ENCODE measurements around the gene ABCA4.
A peak's percentile ranks its signal among the peaks of the same experiment; 100 is the strongest.

ABCA4 gene

DNA sequence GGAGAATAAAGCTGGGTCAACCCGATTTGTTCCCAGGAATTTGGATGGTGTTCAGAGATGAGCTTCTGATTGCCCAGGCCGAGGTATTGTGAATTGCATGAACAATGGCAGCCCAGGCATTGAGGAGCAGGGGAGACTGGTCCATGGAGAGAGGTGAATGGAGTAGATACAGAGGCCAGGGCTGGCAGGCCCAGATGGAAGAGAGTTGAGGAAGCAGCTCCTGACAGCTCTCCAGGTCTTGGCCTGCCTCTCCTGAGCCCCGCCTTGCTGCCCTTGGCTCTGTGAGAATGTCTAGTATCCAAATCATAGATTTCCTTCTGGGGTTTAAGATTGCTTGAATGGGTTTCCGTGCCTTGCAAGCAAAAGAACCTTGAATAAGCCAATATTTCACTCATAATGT, 11.5 kb downstream of the ABCA4 start:
- H3K79me1 ChIP-seq (ENCODE audit: low read length) = peaks cover 67% of the 10 kb centered on the region
- H2AK5ac ChIP-seq (ENCODE audit: low read length) = peak overlapping the region; percentile 40
- H3K27ac ChIP-seq (ENCODE audit: low read depth, low read length) = no peak overlapping the region
- no peak overlapping the region for H2AFZ ChIP-seq (ENCODE audit: insufficient read depth, low read length, poor library complexity)
- H3K18ac ChIP-seq (ENCODE audit: low read length) = peak overlapping the region; percentile 31
- no peak for DNase-seq
- H3K27me3 ChIP-seq (ENCODE audit: insufficient read depth, low read length) = no peaks in the 10 kb centered on the region
- peaks cover 3% of the 10 kb centered on the region for H3K9me3 ChIP-seq (ENCODE audit: insufficient read depth, low read depth, low read length)
- WGBS (ENCODE audit: extremely low coverage, insufficient coverage, insufficient read length) = no CpG with 5 or more reads among the region's 4 CpGs
- H3K23ac ChIP-seq (ENCODE audit: low read length) = no peak overlapping the region
- peak overlapping the region; percentile 80 for H2BK12ac ChIP-seq (ENCODE audit: low read length)
- H3K14ac ChIP-seq (ENCODE audit: low read length) = peak overlapping the region; percentile 42
- peak overlapping the region; percentile 50 for H2BK120ac ChIP-seq (ENCODE audit: insufficient read depth, low read length, poor library complexity)
- H4K12ac ChIP-seq (ENCODE audit: low read depth, low read length) = no peak overlapping the region
- peak overlapping the region; percentile 25 for H4K8ac ChIP-seq (ENCODE audit: low read depth, low read length)
- no peak overlapping the region for H3K9ac ChIP-seq (ENCODE audit: low read length)
- peaks cover 39 to 49% of the 10 kb centered on the region in 2 experiments for H3K4me1 ChIP-seq (ENCODE audit: control insufficient read depth in 1 of 2, insufficient read depth in 2 of 2, low read length in 2 of 2)
- peak overlapping the region; percentile 1 for H2BK5ac ChIP-seq (ENCODE audit: low read depth, low read length, poor library complexity)
- no peaks in the 10 kb centered on the region for H3K36me3 ChIP-seq (ENCODE audit: control insufficient read depth in 1 of 2, insufficient read depth in 2 of 2, low read length in 2 of 2)
- peak overlapping the region; percentile 93 for H4K91ac ChIP-seq (ENCODE audit: low read depth, low read length)
- H3K79me2 ChIP-seq (ENCODE audit: control insufficient read depth, insufficient read depth, low read length, poor library complexity) = peaks cover 15% of the 10 kb centered on the region
- H3K4me3 ChIP-seq (ENCODE audit: low read depth, low read length) = no peak overlapping the region
- peak overlapping the region; percentile 4 for H3K4ac ChIP-seq (ENCODE audit: low read depth, low read length)
- H3K4me2 ChIP-seq (ENCODE audit: low read length) = no peak overlapping the region

DNA sequence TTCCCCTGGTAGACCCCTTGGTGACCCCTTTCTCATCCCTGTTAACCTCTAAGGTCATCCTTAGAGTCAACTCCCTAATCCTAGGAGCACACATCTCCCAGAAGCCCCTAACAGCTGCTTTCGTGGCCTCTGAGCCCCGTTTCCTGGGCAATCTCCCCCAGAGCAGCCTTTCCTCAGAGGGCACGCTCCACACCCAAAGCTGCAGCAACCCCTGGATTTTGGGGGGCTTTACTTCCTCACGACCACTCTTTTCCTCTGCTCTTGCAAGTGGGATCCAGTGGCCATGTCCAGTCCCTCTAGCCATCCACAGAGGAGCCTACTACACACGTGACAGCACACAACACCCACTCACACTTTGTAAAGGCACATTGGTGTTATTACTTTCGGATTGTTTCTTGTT, 13.8 kb downstream of the ABCA4 start:
- H3K9me3 ChIP-seq (ENCODE audit: insufficient read depth, low read depth, low read length) = peaks cover 3% of the 10 kb centered on the region
- H4K91ac ChIP-seq (ENCODE audit: low read depth, low read length) = peak overlapping the region; percentile 94
- H2BK12ac ChIP-seq (ENCODE audit: low read length) = peak overlapping the region; percentile 94
- peaks cover 75% of the 10 kb centered on the region for H3K79me1 ChIP-seq (ENCODE audit: low read length)
- H2BK120ac ChIP-seq (ENCODE audit: insufficient read depth, low read length, poor library complexity) = peak overlapping the region; percentile 86
- peak overlapping the region; percentile 68 for H3K14ac ChIP-seq (ENCODE audit: low read length)
- peak overlapping the region; percentile 91 for H3K4ac ChIP-seq (ENCODE audit: low read depth, low read length)
- no peaks in the 10 kb centered on the region for H3K36me3 ChIP-seq (ENCODE audit: control insufficient read depth in 1 of 2, insufficient read depth in 2 of 2, low read length in 2 of 2)
- no peak overlapping the region for H2AFZ ChIP-seq (ENCODE audit: insufficient read depth, low read length, poor library complexity)
- peak overlapping the region; percentile 100 for H3K27ac ChIP-seq (ENCODE audit: low read depth, low read length)
- peaks cover 54 to 58% of the 10 kb centered on the region in 2 experiments for H3K4me1 ChIP-seq (ENCODE audit: control insufficient read depth in 1 of 2, insufficient read depth in 2 of 2, low read length in 2 of 2)
- H3K4me3 ChIP-seq (ENCODE audit: low read depth, low read length) = no peak overlapping the region
- peak overlapping the region; percentile 79 for H3K18ac ChIP-seq (ENCODE audit: low read length)
- H3K23ac ChIP-seq (ENCODE audit: low read length) = no peak overlapping the region
- H3K79me2 ChIP-seq (ENCODE audit: control insufficient read depth, insufficient read depth, low read length, poor library complexity) = peaks cover 24% of the 10 kb centered on the region
- no peak for DNase-seq
- no peak overlapping the region for H3K4me2 ChIP-seq (ENCODE audit: low read length)
- peak overlapping the region; percentile 80 for H4K8ac ChIP-seq (ENCODE audit: low read depth, low read length)
- peak overlapping the region; percentile 90 for H2BK5ac ChIP-seq (ENCODE audit: low read depth, low read length, poor library complexity)
- H3K9ac ChIP-seq (ENCODE audit: low read length) = no peak overlapping the region
- no peak overlapping the region for H4K12ac ChIP-seq (ENCODE audit: low read depth, low read length)
- WGBS (ENCODE audit: extremely low coverage, insufficient coverage, insufficient read length) = no CpG with 5 or more reads among the region's 6 CpGs
- H2AK5ac ChIP-seq (ENCODE audit: low read length) = peak overlapping the region; percentile 74
- H3K27me3 ChIP-seq (ENCODE audit: insufficient read depth, low read length) = no peaks in the 10 kb centered on the region

GRCh38 chr1:94106716-94107115, 14.2 kb downstream of the ABCA4 start:
- H3K27me3 ChIP-seq (ENCODE audit: insufficient read depth, low read length) = no peaks in the 10 kb centered on the region
- peak overlapping the region; percentile 90 for H2BK5ac ChIP-seq (ENCODE audit: low read depth, low read length, poor library complexity)
- H3K14ac ChIP-seq (ENCODE audit: low read length) = peak overlapping the region; percentile 68
- peak overlapping the region; percentile 86 for H2BK120ac ChIP-seq (ENCODE audit: insufficient read depth, low read length, poor library complexity)
- peaks cover 75% of the 10 kb centered on the region for H3K79me1 ChIP-seq (ENCODE audit: low read length)
- no peaks in the 10 kb centered on the region for H3K36me3 ChIP-seq (ENCODE audit: control insufficient read depth in 1 of 2, insufficient read depth in 2 of 2, low read length in 2 of 2)
- peaks cover 56 to 60% of the 10 kb centered on the region in 2 experiments for H3K4me1 ChIP-seq (ENCODE audit: control insufficient read depth in 1 of 2, insufficient read depth in 2 of 2, low read length in 2 of 2)
- peaks cover 24% of the 10 kb centered on the region for H3K79me2 ChIP-seq (ENCODE audit: control insufficient read depth, insufficient read depth, low read length, poor library complexity)
- H4K12ac ChIP-seq (ENCODE audit: low read depth, low read length) = peak overlapping the region; percentile 56
- H3K4me3 ChIP-seq (ENCODE audit: low read depth, low read length) = no peak overlapping the region
- peak; percentile 72 for DNase-seq
- peak overlapping the region; percentile 91 for H3K4ac ChIP-seq (ENCODE audit: low read depth, low read length)
- H3K9me3 ChIP-seq (ENCODE audit: insufficient read depth, low read depth, low read length) = peaks cover 3% of the 10 kb centered on the region
- H2BK12ac ChIP-seq (ENCODE audit: low read length) = peak overlapping the region; percentile 94
- H3K27ac ChIP-seq (ENCODE audit: low read depth, low read length) = peak overlapping the region; percentile 100
- H3K4me2 ChIP-seq (ENCODE audit: low read length) = no peak overlapping the region
- WGBS (ENCODE audit: extremely low coverage, insufficient coverage, insufficient read length) = no CpG with 5 or more reads among the region's 8 CpGs
- H4K91ac ChIP-seq (ENCODE audit: low read depth, low read length) = peak overlapping the region; percentile 94
- peak overlapping the region; percentile 28 for H2AFZ ChIP-seq (ENCODE audit: insufficient read depth, low read length, poor library complexity)
- H3K9ac ChIP-seq (ENCODE audit: low read length) = no peak overlapping the region
- H4K8ac ChIP-seq (ENCODE audit: low read depth, low read length) = peak overlapping the region; percentile 80
- peak overlapping the region; percentile 74 for H2AK5ac ChIP-seq (ENCODE audit: low read length)
- no peak overlapping the region for H3K23ac ChIP-seq (ENCODE audit: low read length)
- H3K18ac ChIP-seq (ENCODE audit: low read length) = peak overlapping the region; percentile 79

- no peak overlapping the region for H3K4me3 ChIP-seq (ENCODE audit: low read depth, low read length)
- peaks cover 3% of the 10 kb centered on the region for H3K9me3 ChIP-seq (ENCODE audit: insufficient read depth, low read depth, low read length)
- no peak overlapping the region for H3K23ac ChIP-seq (ENCODE audit: low read length)
- H3K18ac ChIP-seq (ENCODE audit: low read length) = peak overlapping the region; percentile 91
- H3K14ac ChIP-seq (ENCODE audit: low read length) = peak overlapping the region; percentile 98
- peak overlapping the region; percentile 75 for H3K9ac ChIP-seq (ENCODE audit: low read length)
- H3K79me1 ChIP-seq (ENCODE audit: low read length) = peaks cover 76% of the 10 kb centered on the region
- H3K27me3 ChIP-seq (ENCODE audit: insufficient read depth, low read length) = no peaks in the 10 kb centered on the region
- H2AK5ac ChIP-seq (ENCODE audit: low read length) = peak overlapping the region; percentile 99
- H2AFZ ChIP-seq (ENCODE audit: insufficient read depth, low read length, poor library complexity) = peak overlapping the region; percentile 53
- no peaks in the 10 kb centered on the region for H3K36me3 ChIP-seq (ENCODE audit: control insufficient read depth in 1 of 2, insufficient read depth in 2 of 2, low read length in 2 of 2)
- H3K79me2 ChIP-seq (ENCODE audit: control insufficient read depth, insufficient read depth, low read length, poor library complexity) = peaks cover 24% of the 10 kb centered on the region
- peak overlapping the region; percentile 100 for H3K27ac ChIP-seq (ENCODE audit: low read depth, low read length)
- H4K91ac ChIP-seq (ENCODE audit: low read depth, low read length) = peak overlapping the region; percentile 98
- peak overlapping the region; percentile 99 for H2BK12ac ChIP-seq (ENCODE audit: low read length)
- WGBS (ENCODE audit: extremely low coverage, insufficient coverage, insufficient read length) = no CpG with 5 or more reads among the region's 9 CpGs
- H3K4me1 ChIP-seq (ENCODE audit: control insufficient read depth in 1 of 2, insufficient read depth in 2 of 2, low read length in 2 of 2) = peaks cover 50 to 55% of the 10 kb centered on the region in 2 experiments
- H3K4ac ChIP-seq (ENCODE audit: low read depth, low read length) = peak overlapping the region; percentile 80
- H4K12ac ChIP-seq (ENCODE audit: low read depth, low read length) = peak overlapping the region; percentile 79
- DNase-seq = peak in 1 of 2 donors; percentile 26
- H3K4me2 ChIP-seq (ENCODE audit: low read length) = peak overlapping the region; percentile 38
- H2BK120ac ChIP-seq (ENCODE audit: insufficient read depth, low read length, poor library complexity) = peak overlapping the region; percentile 99
- peak overlapping the region; percentile 99 for H2BK5ac ChIP-seq (ENCODE audit: low read depth, low read length, poor library complexity)
- peak overlapping the region; percentile 97 for H4K8ac ChIP-seq (ENCODE audit: low read depth, low read length)
These were observed 14.9 kb downstream of the ABCA4 start for GRCh38 chr1:94105957-94106529.
